SH-SY5Y (cell line): ENCODE data around the gene ISG20L2.

ENCODE experiments used
- GATA2 ChIP-seq: IDR thresholded peaks from 2 replicates; pipeline ENCODE4 v1.6.1; 2011; ENCODE audit warnings: mild to moderate bottlenecking, low read depth, low read length
- GATA3 ChIP-seq: IDR thresholded peaks from 2 replicates; pipeline ENCODE4 v1.6.1; 2011; ENCODE audit warnings: low read depth, mild to moderate bottlenecking, low read length, moderate library complexity

DNA sequence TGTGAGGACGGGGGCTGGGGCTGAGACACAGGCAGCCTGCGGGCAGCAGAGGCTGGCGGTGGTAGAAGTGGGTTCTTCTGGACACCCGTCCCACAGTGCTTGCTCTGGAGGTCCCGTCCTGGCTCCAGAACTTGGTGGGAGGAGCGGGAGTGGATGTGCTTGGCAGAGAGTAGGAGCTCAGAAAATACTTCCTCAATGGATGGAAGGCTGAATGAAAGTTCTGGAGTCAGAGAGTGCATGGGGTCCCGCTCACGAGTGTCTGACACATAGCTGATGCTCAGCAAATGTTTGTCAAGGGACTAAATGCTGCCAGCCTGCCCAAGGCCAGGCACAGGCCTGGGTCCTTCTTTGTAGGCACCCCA lies 37.9 kb downstream of the ISG20L2 start:
- TF ChIP-seq GATA3 (no peak), GATA2 (no peak)
